Fibroblast of lung (primary cell): Measurements from ENCODE around the gene ZNF14.

ENCODE experiments used
- CTCF ChIP-seq, 2 donors: IDR thresholded peaks in 1 of 2; conservative IDR thresholded peaks in 1 of 2; 1 replicate in 1 of 2; 2 replicates in 1 of 2; pipeline ENCODE4 v1.5.1; 2011 to 2012; ENCODE audit warnings: low read length in 2 of 2, control low read depth in 1 of 2, inconsistent platforms in 1 of 2, low read depth in 1 of 2, mild to moderate bottlenecking in 1 of 2
- EZH2 ChIP-seq: IDR thresholded peaks from 2 replicates; pipeline ENCODE4 v1.5.1; 2012; ENCODE audit warnings: low read length, control low read depth, mild to moderate bottlenecking; ENCODE audit errors: missing control alignments

GRCh38 chr19:19776206-19777008 is 43.5 kb upstream of the ZNF14 start:
- TF ChIP-seq CTCF (conservative IDR thresholded peaks at IDR 0.05 in 1 of 2, IDR thresholded peaks at IDR 0.05 in 1 of 2; ENCODE audit: low read depth in 1 of 2, low read length in 2 of 2) (no peak), EZH2 (no peak)
